K562 (cell line): ENCODE measurements around the gene MYADML2. TPM values are rescaled to one million over a fixed set of nuclear protein-coding genes. Genes with fewer than 3 reads are reported as not detected.

Source experiments
- BRD9 ChIP-seq: fragments of 450-650 bp; IDR thresholded peaks from 2 replicates; pipeline ENCODE4 v1.6.1; 2018; ENCODE audit warnings: low read depth; ENCODE audit not compliant: partially characterized antibody
- ELF2 ChIP-seq: fragments of 250-450 bp; sonication (Bioruptor Pico); IDR thresholded peaks from 2 replicates; pipeline ENCODE4 v1.5.0; 2021; ENCODE audit warnings: mild to moderate bottlenecking
- FOXJ2 ChIP-seq: fragments of 200-800 bp; sonication (Bioruptor generic); IDR thresholded peaks from 2 replicates; pipeline ENCODE4 v1.6.1; 2016; ENCODE audit warnings: missing genetic modification characterization, missing compliant biosample characterization
- GTF2E2 ChIP-seq: fragments of 200-800 bp; sonication (Bioruptor generic); IDR thresholded peaks from 2 replicates; pipeline ENCODE4 v1.6.1; 2016; ENCODE audit warnings: missing genetic modification characterization, missing compliant biosample characterization
- MEF2A ChIP-seq: IDR thresholded peaks from 2 replicates; pipeline ENCODE4 v1.6.1; 2011; ENCODE audit warnings: low read depth, mild to moderate bottlenecking, low read length, moderate library complexity; ENCODE audit not compliant: control insufficient read depth
- NCOR1 ChIP-seq: fragments of 450-650 bp; IDR thresholded peaks from 2 replicates; pipeline ENCODE4 v1.6.1; 2016; ENCODE audit warnings: mild to moderate bottlenecking, moderate library complexity
- PCBP1 ChIP-seq: fragments of 200-400 bp; formaldehyde crosslinking; IDR thresholded peaks from 2 replicates; pipeline ENCODE4 v1.6.1; 2018; ENCODE audit warnings: mild to moderate bottlenecking, low read depth, low read length; ENCODE audit not compliant: poor library complexity, severe bottlenecking
- PRPF4 ChIP-seq: fragments of 200-400 bp; formaldehyde crosslinking; IDR thresholded peaks from one replicate; pipeline ENCODE4 v1.6.1; 2017; ENCODE audit warnings: low read length, low read depth, mild to moderate bottlenecking; ENCODE audit not compliant: insufficient read depth, poor library complexity, severe bottlenecking
- RB1 ChIP-seq: fragments of 450-650 bp; IDR thresholded peaks from 2 replicates; pipeline ENCODE4 v1.6.1; 2017; ENCODE audit warnings: low read depth, mild to moderate bottlenecking
- SIX5 ChIP-seq, 2 experiments: IDR thresholded peaks; 2 replicates each; pipeline ENCODE4 v1.6.1; 2011; ENCODE audit warnings: low read length in 2 of 2, borderline replicate concordance in 1 of 2, low read depth in 1 of 2, mild to moderate bottlenecking in 1 of 2, moderate library complexity in 1 of 2; ENCODE audit not compliant: insufficient read depth in 1 of 2
- SMARCA5 ChIP-seq: fragments of 450-650 bp; IDR thresholded peaks from 2 replicates; pipeline ENCODE4 v1.6.1; 2016
- SMARCE1 ChIP-seq: fragments of 450-650 bp; IDR thresholded peaks from 2 replicates; pipeline ENCODE4 v1.7.1; 2016; ENCODE audit warnings: mild to moderate bottlenecking
- SNAPC5 ChIP-seq: fragments of 250-450 bp; sonication (Bioruptor Pico); IDR thresholded peaks from 2 replicates; pipeline ENCODE4 v1.8.0; 2021; ENCODE audit warnings: moderate library complexity, mild to moderate bottlenecking, inconsistent platforms
- ZC3H4 ChIP-seq: sonication (generic); formaldehyde crosslinking; IDR thresholded peaks from 2 replicates; pipeline ENCODE4 v1.9.0; 2021; ENCODE audit warnings: missing genetic modification reagents, borderline replicate concordance
- ZNF583 ChIP-seq: fragments of 250-450 bp; sonication (Bioruptor Pico); IDR thresholded peaks from 2 replicates; pipeline ENCODE4 v1.4.0; 2020
- polyA plus RNA-seq, 8 experiments: library from polyadenylated mRNA; depleted of rRNA in 4 of 8; stranded (reverse) in 5 of 8; unstranded in 3 of 8; fragments of >200 nt; fragmentation: Nextera tagmentation in 2 of 8; fragmentation: Illumina TruSeq in 1 of 8; extraction: Ambion mirVana in 2 of 8; extraction: Trizol in 1 of 8; gene quantifications; 2 replicates each; pipeline versions ENCODE4 v1.2.1 to v1.2.3, GENCODE V29; 2011 to 2014; ENCODE audit warnings: inconsistent platforms in 1 of 8, missing spikeins in 1 of 8
- total RNA-seq, 7 experiments: library from RNA; depleted of rRNA in 6 of 7; stranded (reverse); fragments of >200 nt in 6 of 7; fragmentation: Illumina TruSeq in 2 of 7; extraction: Trizol in 2 of 7; gene quantifications; 2 replicates each; pipeline versions ENCODE4 v1.2.1 to v1.2.3, GENCODE V29; 2011 to 2021; ENCODE audit warnings: low replicate concordance in 1 of 7
- TF ChIP-seq, protein P1 (sequence below): sonication (generic); formaldehyde crosslinking; IDR thresholded peaks from 2 replicates; pipeline ENCODE4 v1.8.0; 2023; ENCODE audit warnings: mild to moderate bottlenecking, missing genetic modification reagents
- TF ChIP-seq, protein P2 (sequence below): sonication (generic); formaldehyde crosslinking; IDR thresholded peaks from 2 replicates; pipeline ENCODE4 v1.8.0; 2022; ENCODE audit warnings: mild to moderate bottlenecking, missing genetic modification reagents
- TF ChIP-seq, protein P3 (sequence below): sonication (generic); formaldehyde crosslinking; IDR thresholded peaks from 2 replicates; pipeline ENCODE4 v1.8.1; 2023; ENCODE audit warnings: mild to moderate bottlenecking, missing genetic modification reagents
- TF ChIP-seq, protein P4 (sequence below): fragments of 450-650 bp; IDR thresholded peaks from 2 replicates; pipeline ENCODE4 v1.6.1; 2016; ENCODE audit warnings: missing biosample characterization, missing genetic modification characterization

The MYADML2 gene
- total and polyA plus RNA-seq, 9 of the 15 experiments (the other 6 are each of a cell fraction or from before 2014, with no cell fraction given): not detected

DNA sequence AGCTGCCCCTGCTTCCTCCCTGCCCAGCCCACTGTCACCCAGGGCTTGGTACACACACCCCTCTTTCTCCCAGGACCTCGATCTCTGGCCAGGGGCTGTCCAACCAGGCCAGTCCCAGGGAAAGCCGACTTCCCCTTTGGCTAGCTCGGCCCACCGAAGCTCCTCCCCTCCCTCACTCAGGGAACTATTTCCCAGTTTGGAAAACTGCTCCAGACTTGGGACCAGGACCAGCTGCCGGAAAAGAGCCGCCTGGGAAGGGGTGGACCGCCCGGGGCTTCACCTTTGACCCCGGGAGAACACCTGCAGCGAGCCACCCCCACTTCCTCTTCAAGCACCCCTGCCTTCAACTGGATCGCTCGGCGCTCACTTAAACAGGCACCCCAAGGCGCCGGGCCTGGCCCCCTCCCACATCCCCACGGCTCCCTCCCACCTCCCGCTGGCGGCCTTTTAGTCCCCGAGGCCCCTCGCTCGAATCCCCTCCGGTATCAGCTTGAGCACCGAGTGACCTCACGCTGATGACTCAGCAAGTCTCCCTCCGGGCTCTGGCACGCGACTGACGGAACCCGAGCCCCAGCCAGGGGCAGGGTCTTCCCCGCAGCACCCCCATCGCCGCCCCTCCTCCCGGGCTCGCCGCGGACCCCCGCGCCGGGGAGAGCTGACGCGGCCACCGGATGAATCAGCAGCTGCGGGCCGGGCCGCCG is 20.4 kb downstream of the MYADML2 start (continued):
- TF ChIP-seq FOXJ2 (tag) (no peak), GTF2E2 (tag) (no peak), ZC3H4 (CRISPR knock-in tag) (no peak), ELF2 (CRISPR knock-in tag) (0 out of 2 replicates have a peak, but pooled peaks have one; percentile 15), SMARCA5 (no peak), PRPF4 (peak; percentile 46), SNAPC5 (no peak), ZNF583 (CRISPR knock-in tag) (no peak), SIX5 (IDR thresholded peaks at IDR 0.05; ENCODE audit: borderline replicate concordance in 1 of 2, insufficient read depth in 1 of 2, low read depth in 1 of 2, low read length in 2 of 2) (no peak), SMARCE1 (peak; percentile 82), BRD9 (peak; percentile 31), RB1 (no peak), PCBP1 (peak; percentile 51), NCOR1 (peak; percentile 67), MEF2A (no peak)
- TF ChIP-seq, protein P1, sequence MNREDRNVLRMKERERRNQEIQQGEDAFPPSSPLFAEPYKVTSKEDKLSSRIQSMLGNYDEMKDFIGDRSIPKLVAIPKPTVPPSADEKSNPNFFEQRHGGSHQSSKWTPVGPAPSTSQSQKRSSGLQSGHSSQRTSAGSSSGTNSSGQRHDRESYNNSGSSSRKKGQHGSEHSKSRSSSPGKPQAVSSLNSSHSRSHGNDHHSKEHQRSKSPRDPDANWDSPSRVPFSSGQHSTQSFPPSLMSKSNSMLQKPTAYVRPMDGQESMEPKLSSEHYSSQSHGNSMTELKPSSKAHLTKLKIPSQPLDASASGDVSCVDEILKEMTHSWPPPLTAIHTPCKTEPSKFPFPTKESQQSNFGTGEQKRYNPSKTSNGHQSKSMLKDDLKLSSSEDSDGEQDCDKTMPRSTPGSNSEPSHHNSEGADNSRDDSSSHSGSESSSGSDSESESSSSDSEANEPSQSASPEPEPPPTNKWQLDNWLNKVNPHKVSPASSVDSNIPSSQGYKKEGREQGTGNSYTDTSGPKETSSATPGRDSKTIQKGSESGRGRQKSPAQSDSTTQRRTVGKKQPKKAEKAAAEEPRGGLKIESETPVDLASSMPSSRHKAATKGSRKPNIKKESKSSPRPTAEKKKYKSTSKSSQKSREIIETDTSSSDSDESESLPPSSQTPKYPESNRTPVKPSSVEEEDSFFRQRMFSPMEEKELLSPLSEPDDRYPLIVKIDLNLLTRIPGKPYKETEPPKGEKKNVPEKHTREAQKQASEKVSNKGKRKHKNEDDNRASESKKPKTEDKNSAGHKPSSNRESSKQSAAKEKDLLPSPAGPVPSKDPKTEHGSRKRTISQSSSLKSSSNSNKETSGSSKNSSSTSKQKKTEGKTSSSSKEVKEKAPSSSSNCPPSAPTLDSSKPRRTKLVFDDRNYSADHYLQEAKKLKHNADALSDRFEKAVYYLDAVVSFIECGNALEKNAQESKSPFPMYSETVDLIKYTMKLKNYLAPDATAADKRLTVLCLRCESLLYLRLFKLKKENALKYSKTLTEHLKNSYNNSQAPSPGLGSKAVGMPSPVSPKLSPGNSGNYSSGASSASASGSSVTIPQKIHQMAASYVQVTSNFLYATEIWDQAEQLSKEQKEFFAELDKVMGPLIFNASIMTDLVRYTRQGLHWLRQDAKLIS (CRISPR knock-in tag): no peak
- TF ChIP-seq, protein P2, sequence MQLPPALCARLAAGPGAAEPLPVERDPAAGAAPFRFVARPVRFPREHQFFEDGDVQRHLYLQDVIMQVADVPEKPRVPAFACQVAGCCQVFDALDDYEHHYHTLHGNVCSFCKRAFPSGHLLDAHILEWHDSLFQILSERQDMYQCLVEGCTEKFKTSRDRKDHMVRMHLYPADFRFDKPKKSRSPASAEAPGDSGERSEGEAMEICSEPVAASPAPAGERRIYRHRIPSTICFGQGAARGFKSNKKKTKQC: no peak
- TF ChIP-seq, protein P3, sequence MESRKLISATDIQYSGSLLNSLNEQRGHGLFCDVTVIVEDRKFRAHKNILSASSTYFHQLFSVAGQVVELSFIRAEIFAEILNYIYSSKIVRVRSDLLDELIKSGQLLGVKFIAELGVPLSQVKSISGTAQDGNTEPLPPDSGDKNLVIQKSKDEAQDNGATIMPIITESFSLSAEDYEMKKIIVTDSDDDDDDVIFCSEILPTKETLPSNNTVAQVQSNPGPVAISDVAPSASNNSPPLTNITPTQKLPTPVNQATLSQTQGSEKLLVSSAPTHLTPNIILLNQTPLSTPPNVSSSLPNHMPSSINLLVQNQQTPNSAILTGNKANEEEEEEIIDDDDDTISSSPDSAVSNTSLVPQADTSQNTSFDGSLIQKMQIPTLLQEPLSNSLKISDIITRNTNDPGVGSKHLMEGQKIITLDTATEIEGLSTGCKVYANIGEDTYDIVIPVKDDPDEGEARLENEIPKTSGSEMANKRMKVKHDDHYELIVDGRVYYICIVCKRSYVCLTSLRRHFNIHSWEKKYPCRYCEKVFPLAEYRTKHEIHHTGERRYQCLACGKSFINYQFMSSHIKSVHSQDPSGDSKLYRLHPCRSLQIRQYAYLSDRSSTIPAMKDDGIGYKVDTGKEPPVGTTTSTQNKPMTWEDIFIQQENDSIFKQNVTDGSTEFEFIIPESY (CRISPR knock-in tag): no peak
- TF ChIP-seq, protein P4, sequence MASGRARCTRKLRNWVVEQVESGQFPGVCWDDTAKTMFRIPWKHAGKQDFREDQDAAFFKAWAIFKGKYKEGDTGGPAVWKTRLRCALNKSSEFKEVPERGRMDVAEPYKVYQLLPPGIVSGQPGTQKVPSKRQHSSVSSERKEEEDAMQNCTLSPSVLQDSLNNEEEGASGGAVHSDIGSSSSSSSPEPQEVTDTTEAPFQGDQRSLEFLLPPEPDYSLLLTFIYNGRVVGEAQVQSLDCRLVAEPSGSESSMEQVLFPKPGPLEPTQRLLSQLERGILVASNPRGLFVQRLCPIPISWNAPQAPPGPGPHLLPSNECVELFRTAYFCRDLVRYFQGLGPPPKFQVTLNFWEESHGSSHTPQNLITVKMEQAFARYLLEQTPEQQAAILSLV: no peak
